ENCODE measurements around the gene WNT5A.

WNT5A gene

GRCh38 chr3:55486857-55487380 is at the start of gene WNT5A:
TSS of gene WNT5A (minus strand) at chr3:55487306. CDS start at chr3:55486985, 321 bp downstream.
- peak; percentile 18 for DNase-seq (ENCODE audit: low spot score)
- no peak for TF ChIP-seq CTCF (conservative IDR thresholded peaks at IDR 0.05; ENCODE audit: low read depth)
- ChIA-PET POLR2A (ENCODE audit: low non-redundant PET) (no interaction called here), CTCF (interaction anchor here (0.6 to 0.7 kb wide), 2 partner anchors 11 to 213 kb away, joined by 3 to 4 read pairs; no protein-coding TSS in a partner anchor)
- H3K27ac ChIP-seq: peak within 1 kb of the TSS; percentile 87

DNA sequence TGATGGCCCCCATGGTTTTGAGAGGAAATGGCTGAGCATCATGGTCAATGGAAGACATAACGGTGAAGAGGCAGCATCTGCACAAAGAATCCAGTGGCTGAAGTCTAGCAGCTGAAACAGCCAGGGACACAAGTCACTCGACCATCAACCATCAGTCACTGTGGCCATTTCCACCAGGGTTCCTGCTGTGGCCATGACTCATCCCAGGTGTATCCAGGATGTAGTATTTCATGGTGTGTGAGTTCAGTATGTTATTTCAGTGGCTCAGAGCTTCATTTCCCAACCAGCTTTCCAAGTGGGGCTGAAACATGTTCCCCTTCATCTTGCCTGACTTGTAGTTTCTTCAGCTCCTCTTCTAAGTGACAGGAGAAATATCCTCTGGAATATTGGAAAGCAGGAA is 47.8 kb upstream of the WNT5A start:
- CTCF ChIA-PET: interaction anchor here (0.5 kb wide), 1 partner anchor 14 kb away, joined by 4 read pairs; no protein-coding TSS in a partner anchor
- POLR2A ChIA-PET (ENCODE audit: low non-redundant PET): no interaction called here
- TF ChIP-seq CTCF (conservative IDR thresholded peaks at IDR 0.05; ENCODE audit: low read depth): no peak
- H3K27ac ChIP-seq: no peak overlapping the region
- no peak for DNase-seq (ENCODE audit: low spot score)

DNA sequence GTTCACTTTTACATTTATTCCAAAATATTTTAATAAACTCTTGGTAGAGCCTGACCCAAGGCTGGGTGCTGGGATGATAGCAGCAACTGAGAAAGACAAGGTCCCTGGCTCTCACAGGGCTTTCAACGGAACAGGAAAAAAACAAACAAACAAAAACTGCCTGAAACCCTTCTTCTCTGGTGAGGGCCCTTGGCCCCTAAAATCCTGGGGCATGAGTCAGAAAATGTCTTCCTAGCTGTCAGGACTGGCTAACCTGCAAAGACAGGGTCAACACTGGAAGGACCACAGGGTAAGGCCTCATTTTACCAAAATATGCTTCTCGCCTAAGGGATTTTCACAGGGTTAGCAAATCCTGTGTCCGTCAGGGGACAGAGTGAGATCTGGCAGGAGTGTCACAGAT is 45.7 kb upstream of the WNT5A start:
- TF ChIP-seq CTCF (conservative IDR thresholded peaks at IDR 0.05; ENCODE audit: low read depth): no peak
- H3K27ac ChIP-seq: no peak overlapping the region
- POLR2A ChIA-PET (ENCODE audit: low non-redundant PET): no interaction called here
- DNase-seq (ENCODE audit: low spot score): no peak
- CTCF ChIA-PET: no interaction called here

DNA sequence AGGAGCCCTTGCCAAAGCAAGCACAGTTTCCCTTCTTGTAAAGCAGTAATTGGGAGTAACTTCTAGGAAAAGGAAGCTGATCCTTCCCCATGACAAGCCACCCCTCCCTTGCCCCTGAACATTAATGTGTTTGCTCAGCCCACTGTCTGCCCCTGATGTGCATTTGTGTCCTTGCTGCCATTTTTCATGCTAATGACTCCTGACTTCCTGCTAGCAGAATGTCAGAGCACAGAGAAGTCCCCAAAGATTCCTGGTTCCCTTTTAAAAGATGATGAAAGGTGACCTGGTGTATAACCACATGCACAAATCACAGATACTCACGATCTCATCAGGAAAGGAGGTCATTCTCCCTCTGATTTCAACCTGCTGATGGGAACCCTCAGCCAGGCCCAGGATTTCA is 44.2 kb upstream of the WNT5A start:
- CTCF ChIA-PET: interaction anchor here (0.6 to 0.9 kb wide), 2 partner anchors 216 to 806 kb away, joined by 3 to 6 read pairs; no protein-coding TSS in a partner anchor
- POLR2A ChIA-PET (ENCODE audit: low non-redundant PET): no interaction called here
- no peak for TF ChIP-seq CTCF (conservative IDR thresholded peaks at IDR 0.05; ENCODE audit: low read depth)
- no peak for DNase-seq (ENCODE audit: low spot score)
- H3K27ac ChIP-seq: no peak overlapping the region

DNA sequence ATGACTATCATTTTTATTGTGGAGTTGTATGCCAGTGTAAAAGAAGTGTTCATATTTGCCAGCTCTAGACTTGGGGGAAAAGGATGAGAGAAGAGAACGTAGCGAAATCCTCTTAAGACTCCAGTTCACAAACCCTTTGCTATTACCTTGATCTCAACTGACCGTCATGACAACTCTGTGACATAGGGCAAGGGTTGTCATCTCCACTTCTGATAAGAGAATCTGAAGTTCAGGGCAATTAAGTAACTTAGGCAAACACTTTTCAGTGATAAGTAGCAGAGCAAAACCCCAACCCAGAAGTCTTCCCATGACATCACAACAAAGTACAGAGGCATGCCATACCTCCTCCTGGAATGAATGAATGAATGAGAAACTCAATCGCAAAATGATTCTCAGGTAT is 40.3 kb upstream of the WNT5A start:
- POLR2A ChIA-PET (ENCODE audit: low non-redundant PET): no interaction called here
- no peak overlapping the region for H3K27ac ChIP-seq
- CTCF ChIA-PET: no interaction called here
- no peak for DNase-seq (ENCODE audit: low spot score)
- no peak for TF ChIP-seq CTCF (conservative IDR thresholded peaks at IDR 0.05; ENCODE audit: low read depth)

DNA sequence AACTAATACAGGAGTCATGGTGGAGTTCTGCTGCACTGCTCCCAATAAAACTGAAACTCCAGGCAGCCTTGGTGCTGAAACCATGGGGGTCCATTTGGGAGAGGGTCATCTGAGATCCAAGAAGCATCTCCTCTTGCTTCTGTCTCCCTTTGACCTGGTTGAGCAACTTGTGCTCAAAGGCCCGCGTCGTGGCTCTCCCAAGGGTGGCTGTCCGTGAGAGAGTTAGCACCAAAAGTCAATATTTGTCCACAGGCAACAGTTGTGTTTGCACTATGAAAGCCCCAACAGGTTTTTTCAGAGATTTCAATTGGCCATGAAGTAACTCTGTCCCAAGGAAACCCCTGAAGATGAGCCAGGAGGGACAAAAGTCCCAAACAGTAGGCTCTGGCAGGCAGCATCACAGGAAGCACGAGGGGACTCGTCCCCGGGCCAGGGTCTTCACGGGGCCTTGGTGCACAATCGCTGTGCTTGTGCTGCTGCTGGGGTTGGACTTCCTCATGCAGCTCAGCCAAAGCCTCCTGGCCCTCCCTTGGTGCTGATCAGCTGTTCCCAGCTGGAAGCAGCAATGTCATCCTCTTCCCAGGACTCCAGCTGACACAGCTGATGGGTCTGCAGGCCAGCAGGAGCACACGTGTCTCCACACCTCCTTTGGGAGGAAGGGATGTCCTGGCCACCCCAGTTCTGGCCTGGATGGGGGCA is 39.4 kb upstream of the WNT5A start:
- ChIA-PET POLR2A (ENCODE audit: low non-redundant PET) (no interaction called here), CTCF (no interaction called here)
- no peak for TF ChIP-seq CTCF (conservative IDR thresholded peaks at IDR 0.05; ENCODE audit: low read depth)
- no peak for DNase-seq (ENCODE audit: low spot score)
- no peak overlapping the region for H3K27ac ChIP-seq

Measured in RWPE1 (cell line).